Left lobe of liver (tissue), 1 donor: ENCODE data around the gene ZSWIM5. TPM values are rescaled to one million over a fixed set of nuclear protein-coding genes. Genes with fewer than 3 reads are reported as not detected.

ENCODE experiments used
- total RNA-seq: library from RNA; stranded (reverse); gene quantifications from one replicate; pipeline ENCODE4 v1.2.1, GENCODE V29; 2021
- donor health status: DM: no; HTN: yes; CAD: no.

The ZSWIM5 gene
- total RNA-seq, 1 donor from 2014 or later, result 0.33 TPM

Other genes with a start within 250 kb of the ZSWIM5 start
- 15.3 TPM for gene EIF2B3, start 220.0 kb downstream of the ZSWIM5 start, total RNA-seq
- 33.9 TPM for gene HECTD3, start 195.3 kb downstream of the ZSWIM5 start, total RNA-seq
- 76.5 TPM for gene UROD, start 194.4 kb downstream of the ZSWIM5 start, total RNA-seq
- gene HPDL, start 120.3 kb upstream of the ZSWIM5 start, total RNA-seq, result not detected
- gene TOE1, start 133.6 kb upstream of the ZSWIM5 start, total RNA-seq, result 4.3 TPM
- gene MUTYH, start 133.8 kb upstream of the ZSWIM5 start, total RNA-seq, result 11.8 TPM